B cell (primary cell): ENCODE data around the gene CHST11. TPM values are rescaled to one million over a fixed set of nuclear protein-coding genes. Genes with fewer than 3 reads are reported as not detected.

Experiments
- ATAC-seq: fragments of 200-7000 bp; cut with Tn5 transposase; one replicate; pipeline ENCODE4 v1.10.0; 2021; ENCODE audit warnings: low read depth, mild to moderate bottlenecking, moderate number of reproducible peaks, moderate library complexity
- CTCF ChIA-PET: fragments of 350-600 bp; sonication (Branson Sonifier 250); formaldehyde crosslinking; loops from one replicate; lab custom pipeline; 2021; ENCODE audit warnings: antibody characterized with exemption, inconsistent platforms; lab: Charles Lee
- POLR2A ChIA-PET: fragments of 350-600 bp; sonication (Branson Sonifier 250); formaldehyde crosslinking; loops from one replicate; lab custom pipeline; 2021; ENCODE audit warnings: antibody characterized with exemption; lab: Charles Lee
- DNase-seq: peaks from one replicate; pipeline ENCODE4 v3.0.0; 2013
- H2AFZ ChIP-seq: 2 replicates; pipeline ENCODE4 v1.6.1; 2012; ENCODE audit warnings: mild to moderate bottlenecking, low read depth, low read length; ENCODE audit not compliant: insufficient read depth, poor library complexity, severe bottlenecking
- H3K27ac ChIP-seq, 2 donors: 1 replicate in 1 of 2; 2 replicates in 1 of 2; pipeline ENCODE4 v1.5.1; 2012 to 2013; ENCODE audit warnings: low read length in 2 of 2, mild to moderate bottlenecking in 2 of 2, moderate library complexity in 1 of 2
- H3K27me3 ChIP-seq, 4 experiments: fragments of 200-600 bp in 1 of 4; sonication (generic) in 1 of 4; replicated peaks in 1 of 4; 1 replicate in 2 of 4; 2 replicates in 2 of 4; pipeline versions ENCODE4 v1.6.1 to v1.7.0; 2013 to 2016; ENCODE audit warnings: low read length in 3 of 4, mild to moderate bottlenecking in 2 of 4, mixed read lengths in 1 of 4, moderate library complexity in 1 of 4; ENCODE audit not compliant: insufficient read depth in 4 of 4, control insufficient read depth in 3 of 4; ENCODE audit errors: control extremely low read depth in 1 of 4
- H3K36me3 ChIP-seq, 2 experiments: replicated peaks in 1 of 2; 1 replicate in 1 of 2; 2 replicates in 1 of 2; pipeline versions ENCODE4 v1.6.1 to v1.7.1; 2013; ENCODE audit warnings: low read length in 1 of 2; ENCODE audit not compliant: insufficient read depth in 2 of 2, control insufficient read depth in 1 of 2; ENCODE audit errors: control extremely low read depth in 1 of 2, extremely low read depth in 1 of 2
- H3K4me1 ChIP-seq, 2 donors: fragments of 200-600 bp in 1 of 2; sonication (generic) in 1 of 2; 1 replicate in 1 of 2; 2 replicates in 1 of 2; pipeline versions ENCODE4 v1.5.1 to v1.6.1; 2013 to 2017; ENCODE audit warnings: low read length in 2 of 2; ENCODE audit not compliant: control insufficient read depth in 2 of 2, insufficient read depth in 2 of 2
- H3K4me2 ChIP-seq: replicated peaks from 2 replicates; pipeline ENCODE3; 2012; ENCODE audit warnings: mild to moderate bottlenecking, low read depth, low read length; ENCODE audit not compliant: poor library complexity, severe bottlenecking
- H3K4me3 ChIP-seq, 5 experiments: fragments of 200-600 bp in 1 of 5; sonication (generic) in 1 of 5; 1 replicate in 3 of 5; 2 replicates in 2 of 5; pipeline versions ENCODE4 v1.5.1 to v1.7.0; 2011 to 2016; ENCODE audit warnings: low read length in 4 of 5, mild to moderate bottlenecking in 4 of 5, low read depth in 2 of 5, control low read depth in 1 of 5, moderate library complexity in 1 of 5; ENCODE audit not compliant: insufficient read depth in 1 of 5; ENCODE audit errors: control extremely low read depth in 1 of 5, extremely low read depth in 1 of 5
- H3K79me2 ChIP-seq: fragments of 200-600 bp; sonication (generic); one replicate; pipeline ENCODE4 v1.6.0; 2016; ENCODE audit warnings: low read length; ENCODE audit not compliant: control insufficient read depth, insufficient read depth
- H3K9ac ChIP-seq: fragments of 200-600 bp; sonication (generic); 2 replicates; pipeline ENCODE4 v1.6.1; 2017; ENCODE audit warnings: mild to moderate bottlenecking, low read length, moderate library complexity
- H3K9me3 ChIP-seq, 3 donors: one replicate each; pipeline versions ENCODE4 v1.6.1 to v1.7.1; 2013; ENCODE audit warnings: low read length in 2 of 3; ENCODE audit not compliant: control insufficient read depth in 2 of 3, insufficient read depth in 1 of 3; ENCODE audit errors: control extremely low read depth in 1 of 3
- H4K20me1 ChIP-seq: 2 replicates; pipeline ENCODE4 v1.6.0; 2012; ENCODE audit warnings: mild to moderate bottlenecking, low read length; ENCODE audit not compliant: insufficient read depth, control insufficient read depth, poor library complexity, severe bottlenecking
- H3K27ac Mint-ChIP-seq: one replicate; pipeline ENCODE4 v1.8.0; 2021; ENCODE audit warnings: mixed read lengths
- H3K27me3 Mint-ChIP-seq: one replicate; pipeline ENCODE4 v1.8.0; 2021; ENCODE audit warnings: mixed read lengths
- H3K4me1 Mint-ChIP-seq: one replicate; pipeline ENCODE4 v1.8.0; 2021; ENCODE audit warnings: mixed read lengths
- H3K4me3 Mint-ChIP-seq: one replicate; pipeline ENCODE4 v1.8.0; 2021; ENCODE audit warnings: mixed read lengths
- H3K9me3 Mint-ChIP-seq: one replicate; pipeline ENCODE4 v1.8.0; 2022; ENCODE audit warnings: mixed read lengths; ENCODE audit not compliant: insufficient read depth
- EZH2 ChIP-seq: IDR thresholded peaks from 2 replicates; pipeline ENCODE4 v1.6.1; 2012; ENCODE audit warnings: borderline replicate concordance, low read depth, mild to moderate bottlenecking, moderate library complexity, low read length; ENCODE audit not compliant: insufficient read depth, poor library complexity, severe bottlenecking
- WGBS: methylation state at CpG from one replicate; pipeline ENCODE4 v1.1.5; 2013; ENCODE audit warnings: missing lambda C conversion rate; ENCODE audit not compliant: insufficient coverage; 5-methylcytosine and 5-hydroxymethylcytosine counted together
- intact Hi-C: fragments of 100-400 bp; cut with micrococcal nuclease; formaldehyde crosslinking; loops from one replicate; pipeline ENCODE4 v1.10.0; 2022
- polyA plus RNA-seq: library from polyadenylated mRNA; depleted of rRNA; stranded (reverse); fragments of >200 nt; gene quantifications from 2 replicates; pipeline ENCODE4 v1.2.3, GENCODE V29; 2012
- total RNA-seq, 2 donors: library from RNA; stranded (reverse); fragments of 120-200 nt in 1 of 2; gene quantifications; 1 replicate in 1 of 2; 2 replicates in 1 of 2; pipeline versions ENCODE4 v1.2.3 to v1.2.4, GENCODE V29; 2013 to 2022
- TF ChIP-seq, protein P1 (sequence below): fragments of 200-600 bp; IDR thresholded peaks from one replicate; pipeline ENCODE4 v1.8.0; 2022; ENCODE audit warnings: antibody characterized with exemption, mild to moderate bottlenecking

CHST11 gene
- total and polyA plus RNA-seq, 2 donors (not counting 1 experiment from before 2014, with no cell fraction given), result 46.3 to 152 TPM

DNA sequence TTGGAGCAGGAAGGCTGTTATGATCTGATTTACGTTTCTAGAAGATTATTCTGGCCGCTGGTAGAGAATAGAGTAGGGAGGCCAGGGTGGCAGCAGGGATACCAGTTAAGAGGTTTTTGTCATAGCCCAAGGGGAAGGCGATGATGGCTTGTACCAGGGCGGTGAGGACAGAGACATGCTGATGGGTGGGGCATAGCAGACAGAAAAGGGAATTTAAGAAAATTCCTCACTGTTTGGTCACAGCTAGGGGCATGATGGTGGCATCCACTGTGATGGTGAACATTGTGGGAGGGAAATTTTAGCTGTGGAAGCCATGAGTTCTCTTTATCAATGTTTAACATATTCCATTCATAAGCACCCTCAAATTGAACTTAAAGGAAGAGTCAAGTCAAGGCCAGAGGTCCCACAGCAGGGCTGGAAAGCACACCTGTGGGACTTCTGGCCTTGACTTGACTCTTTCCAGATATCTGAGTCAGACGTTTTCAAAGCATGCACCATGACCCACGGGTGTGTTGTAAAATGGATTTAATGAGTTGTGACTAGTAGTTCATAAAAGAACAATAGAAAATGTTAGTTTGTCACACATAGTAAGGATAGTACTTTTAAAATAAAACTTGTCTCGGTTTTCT lies 134.6 kb downstream of the CHST11 start:
- peaks cover 12 to 22% of the 10 kb centered on the region in 2 donors for H3K4me1 ChIP-seq
- no peaks in the 10 kb centered on the region for H3K36me3 ChIP-seq
- ATAC-seq (no peak), DNase-seq (no peak)
- no peak overlapping the region for H3K27ac Mint-ChIP-seq
- ChIA-PET CTCF (no interaction called here), POLR2A (interaction anchor here (0.6 kb wide), 1 partner anchor 51 kb away, joined by 3 read pairs; no protein-coding TSS in a partner anchor)
- H3K4me1 Mint-ChIP-seq, result peaks cover 55% of the 10 kb centered on the region
- intact Hi-C loops, result no loop called here
- H3K9me3 Mint-ChIP-seq, result no peaks in the 10 kb centered on the region
- no peak overlapping the region for H3K9ac ChIP-seq
- no peak overlapping the region for H3K4me2 ChIP-seq
- no peak overlapping the region for H2AFZ ChIP-seq
- no peaks in the 10 kb centered on the region for H3K9me3 ChIP-seq
- H3K27ac ChIP-seq, result no peak overlapping the region
- H4K20me1 ChIP-seq, result peaks cover 60% of the 10 kb centered on the region
- H3K4me3 Mint-ChIP-seq, result no peak overlapping the region
- no peak for TF ChIP-seq EZH2
- TF ChIP-seq, protein P1, sequence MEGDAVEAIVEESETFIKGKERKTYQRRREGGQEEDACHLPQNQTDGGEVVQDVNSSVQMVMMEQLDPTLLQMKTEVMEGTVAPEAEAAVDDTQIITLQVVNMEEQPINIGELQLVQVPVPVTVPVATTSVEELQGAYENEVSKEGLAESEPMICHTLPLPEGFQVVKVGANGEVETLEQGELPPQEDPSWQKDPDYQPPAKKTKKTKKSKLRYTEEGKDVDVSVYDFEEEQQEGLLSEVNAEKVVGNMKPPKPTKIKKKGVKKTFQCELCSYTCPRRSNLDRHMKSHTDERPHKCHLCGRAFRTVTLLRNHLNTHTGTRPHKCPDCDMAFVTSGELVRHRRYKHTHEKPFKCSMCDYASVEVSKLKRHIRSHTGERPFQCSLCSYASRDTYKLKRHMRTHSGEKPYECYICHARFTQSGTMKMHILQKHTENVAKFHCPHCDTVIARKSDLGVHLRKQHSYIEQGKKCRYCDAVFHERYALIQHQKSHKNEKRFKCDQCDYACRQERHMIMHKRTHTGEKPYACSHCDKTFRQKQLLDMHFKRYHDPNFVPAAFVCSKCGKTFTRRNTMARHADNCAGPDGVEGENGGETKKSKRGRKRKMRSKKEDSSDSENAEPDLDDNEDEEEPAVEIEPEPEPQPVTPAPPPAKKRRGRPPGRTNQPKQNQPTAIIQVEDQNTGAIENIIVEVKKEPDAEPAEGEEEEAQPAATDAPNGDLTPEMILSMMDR, result no peak
- no peak overlapping the region for H3K4me3 ChIP-seq
- no peaks in the 10 kb centered on the region for H3K27me3 Mint-ChIP-seq
- H3K79me2 ChIP-seq, result peaks cover 100% of the 10 kb centered on the region
- 95% methylated on average over 4 of the region's 7 CpGs for WGBS
- no peaks in the 10 kb centered on the region for H3K27me3 ChIP-seq

DNA sequence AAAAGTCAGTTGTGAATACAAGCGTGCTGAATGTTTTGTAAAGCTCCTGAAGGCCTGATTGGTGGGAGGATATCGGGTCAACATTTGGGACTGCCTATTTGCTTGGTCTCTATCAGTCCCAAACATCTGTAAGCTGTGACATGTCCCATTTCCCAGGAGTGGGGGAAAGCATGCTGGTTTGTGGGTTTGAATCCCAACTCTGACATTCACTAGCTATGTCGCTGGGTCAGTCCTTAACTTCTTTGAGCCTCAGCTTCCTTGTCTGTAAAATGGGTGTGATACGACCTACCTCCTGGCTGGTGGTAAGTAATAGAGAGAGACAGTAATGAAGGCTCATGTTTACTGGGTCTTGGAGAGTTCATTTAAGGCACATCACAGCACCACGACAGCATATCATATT lies 136.7 kb downstream of the CHST11 start:
- peaks cover 100% of the 10 kb centered on the region for H3K79me2 ChIP-seq
- no peak overlapping the region for H3K4me3 Mint-ChIP-seq
- ATAC-seq, result no peak
- WGBS, result 94% methylated on average over 2 of the region's 5 CpGs
- no peak overlapping the region for H2AFZ ChIP-seq
- no peaks in the 10 kb centered on the region for H3K9me3 ChIP-seq
- H3K9me3 Mint-ChIP-seq, result no peaks in the 10 kb centered on the region
- no peak overlapping the region for H3K9ac ChIP-seq
- peaks cover 64% of the 10 kb centered on the region for H3K4me1 Mint-ChIP-seq
- H3K27ac Mint-ChIP-seq, result no peak overlapping the region
- intact Hi-C loops, result no loop called here
- H3K27ac ChIP-seq, result no peak overlapping the region
- H3K36me3 ChIP-seq, result no peaks in the 10 kb centered on the region
- H3K4me3 ChIP-seq, result no peak overlapping the region
- POLR2A ChIA-PET, result no interaction called here
- H3K27me3 Mint-ChIP-seq, result no peaks in the 10 kb centered on the region
- peaks cover 73% of the 10 kb centered on the region for H4K20me1 ChIP-seq
- peaks cover 26 to 36% of the 10 kb centered on the region in 2 donors for H3K4me1 ChIP-seq
- no peak for DNase-seq
- no peak overlapping the region for H3K4me2 ChIP-seq
- no peaks in the 10 kb centered on the region for H3K27me3 ChIP-seq
- TF ChIP-seq, protein P1, result no peak
- TF ChIP-seq EZH2, result no peak
- CTCF ChIA-PET, result no interaction called here
